WTC11 (cell line): ENCODE data around the gene ADGRL3. TPM values are rescaled to one million over a fixed set of nuclear protein-coding genes. Genes with fewer than 3 reads are reported as not detected.

Experiments used
- ATAC-seq: fragments of 200-7000 bp; cut with Tn5 transposase; 2 replicates; pipeline ENCODE4 v1.10.0; 2021; ENCODE audit warnings: mild to moderate bottlenecking, moderate library complexity
- CTCF ChIA-PET: fragments of 300-600 bp; sonication (Branson Sonifier 250); formaldehyde crosslinking; loops from one replicate; lab custom pipeline; 2021; ENCODE audit warnings: antibody characterized with exemption; lab: Charles Lee
- POLR2A ChIA-PET: fragments of 350-600 bp; sonication (Branson Sonifier 250); formaldehyde crosslinking; loops from one replicate; lab custom pipeline; 2021; ENCODE audit warnings: antibody characterized with exemption; lab: Charles Lee
- DNase-seq: peaks from one replicate; pipeline ENCODE4 v3.0.0; 2021; ENCODE audit warnings: low spot score
- H3K27ac Mint-ChIP-seq: 2 replicates; pipeline ENCODE4 v1.8.0; 2021; ENCODE audit warnings: mixed read lengths
- H3K27me3 Mint-ChIP-seq: 2 replicates; pipeline ENCODE4 v1.8.0; 2021; ENCODE audit warnings: low read depth, mild to moderate bottlenecking, moderate library complexity, mixed read lengths
- H3K36me3 Mint-ChIP-seq: 2 replicates; pipeline ENCODE4 v1.8.0; 2021; ENCODE audit warnings: mixed read lengths
- H3K4me1 Mint-ChIP-seq: 2 replicates; pipeline ENCODE4 v1.8.0; 2022; ENCODE audit warnings: mixed read lengths
- H3K4me3 Mint-ChIP-seq: 2 replicates; pipeline ENCODE4 v1.8.0; 2021; ENCODE audit warnings: mild to moderate bottlenecking, moderate library complexity, mixed read lengths
- H3K9me3 Mint-ChIP-seq: 2 replicates; pipeline ENCODE4 v1.8.0; 2021; ENCODE audit warnings: mixed read lengths
- ARID4B ChIP-seq: sonication (generic); formaldehyde crosslinking; IDR thresholded peaks from 2 replicates; pipeline ENCODE4 v1.8.0; 2023; ENCODE audit warnings: missing genetic modification reagents, mild to moderate bottlenecking, borderline replicate concordance
- ATF1 ChIP-seq: sonication (generic); formaldehyde crosslinking; IDR thresholded peaks from 2 replicates; pipeline ENCODE4 v1.8.1; 2023; ENCODE audit warnings: mild to moderate bottlenecking, moderate library complexity, missing genetic modification reagents
- ATF3 ChIP-seq: sonication (generic); formaldehyde crosslinking; conservative IDR thresholded peaks from 2 replicates; pipeline ENCODE4 v1.8.1; 2022; ENCODE audit warnings: mild to moderate bottlenecking, missing genetic modification reagents
- CBFB ChIP-seq: sonication (generic); formaldehyde crosslinking; IDR thresholded peaks from 2 replicates; pipeline ENCODE4 v1.8.1; 2022; ENCODE audit warnings: mild to moderate bottlenecking, low read depth, missing genetic modification reagents
- GABPB1 ChIP-seq: sonication (generic); formaldehyde crosslinking; IDR thresholded peaks from 2 replicates; pipeline ENCODE4 v1.8.1; 2023; ENCODE audit warnings: mild to moderate bottlenecking, missing genetic modification reagents
- HMGA2 ChIP-seq: fragments of 250-450 bp; sonication (Bioruptor Pico); IDR thresholded peaks from 2 replicates; pipeline ENCODE4 v1.4.0; 2021; ENCODE audit warnings: mild to moderate bottlenecking, moderate library complexity
- JUN ChIP-seq: sonication (generic); formaldehyde crosslinking; IDR thresholded peaks from 2 replicates; pipeline ENCODE4 v1.8.0; 2023; ENCODE audit warnings: mild to moderate bottlenecking, missing genetic modification reagents
- NFE2L1 ChIP-seq: sonication (generic); formaldehyde crosslinking; IDR thresholded peaks from 2 replicates; pipeline ENCODE4 v1.8.1; 2023; ENCODE audit warnings: missing genetic modification reagents
- SMAD3 ChIP-seq: sonication (generic); formaldehyde crosslinking; IDR thresholded peaks from 2 replicates; pipeline ENCODE4 v1.8.0; 2022; ENCODE audit warnings: missing genetic modification reagents, mild to moderate bottlenecking, borderline replicate concordance
- ZNF121 ChIP-seq: sonication (generic); formaldehyde crosslinking; IDR thresholded peaks from 2 replicates; pipeline ENCODE4 v1.8.0; 2023; ENCODE audit warnings: missing genetic modification reagents
- ZNF219 ChIP-seq: sonication (generic); formaldehyde crosslinking; IDR thresholded peaks from 2 replicates; pipeline ENCODE4 v1.8.0; 2023; ENCODE audit warnings: missing genetic modification reagents, mild to moderate bottlenecking, borderline replicate concordance
- ZNF232 ChIP-seq: sonication (generic); formaldehyde crosslinking; IDR thresholded peaks from 2 replicates; pipeline ENCODE4 v1.8.0; 2022; ENCODE audit warnings: mild to moderate bottlenecking, missing genetic modification reagents
- ZNF263 ChIP-seq: sonication (generic); formaldehyde crosslinking; IDR thresholded peaks from 2 replicates; pipeline ENCODE4 v1.8.1; 2022; ENCODE audit warnings: low read depth, mild to moderate bottlenecking, moderate library complexity, missing genetic modification reagents
- ZNF317 ChIP-seq: sonication (generic); formaldehyde crosslinking; IDR thresholded peaks from 2 replicates; pipeline ENCODE4 v1.8.1; 2023; ENCODE audit warnings: low read depth, mild to moderate bottlenecking, moderate library complexity, missing genetic modification reagents, borderline replicate concordance
- ZNF671 ChIP-seq: fragments of 250-450 bp; sonication (Bioruptor Pico); IDR thresholded peaks from 2 replicates; pipeline ENCODE4 v1.8.0; 2021; ENCODE audit warnings: mild to moderate bottlenecking
- total RNA-seq: library from RNA; stranded (reverse); gene quantifications from 3 replicates; pipeline ENCODE4 v1.2.3, GENCODE V29; 2021
- TF ChIP-seq, protein P1 (sequence below): sonication (generic); formaldehyde crosslinking; IDR thresholded peaks from 2 replicates; pipeline ENCODE4 v1.8.1; 2022; ENCODE audit warnings: missing genetic modification reagents, borderline replicate concordance
- TF ChIP-seq, protein P2 (sequence below): fragments of 250-450 bp; sonication (Bioruptor Pico); IDR thresholded peaks from 2 replicates; pipeline ENCODE4 v1.9.0; 2021; ENCODE audit warnings: mild to moderate bottlenecking
- TF ChIP-seq, protein P3 (sequence below): fragments of 250-450 bp; sonication (Bioruptor Pico); IDR thresholded peaks from 2 replicates; pipeline ENCODE4 v2.1.2; 2022; ENCODE audit warnings: mild to moderate bottlenecking, moderate library complexity

The ADGRL3 gene
- total RNA-seq, 1 experiment from 2014 or later, result 8.7 TPM

DNA sequence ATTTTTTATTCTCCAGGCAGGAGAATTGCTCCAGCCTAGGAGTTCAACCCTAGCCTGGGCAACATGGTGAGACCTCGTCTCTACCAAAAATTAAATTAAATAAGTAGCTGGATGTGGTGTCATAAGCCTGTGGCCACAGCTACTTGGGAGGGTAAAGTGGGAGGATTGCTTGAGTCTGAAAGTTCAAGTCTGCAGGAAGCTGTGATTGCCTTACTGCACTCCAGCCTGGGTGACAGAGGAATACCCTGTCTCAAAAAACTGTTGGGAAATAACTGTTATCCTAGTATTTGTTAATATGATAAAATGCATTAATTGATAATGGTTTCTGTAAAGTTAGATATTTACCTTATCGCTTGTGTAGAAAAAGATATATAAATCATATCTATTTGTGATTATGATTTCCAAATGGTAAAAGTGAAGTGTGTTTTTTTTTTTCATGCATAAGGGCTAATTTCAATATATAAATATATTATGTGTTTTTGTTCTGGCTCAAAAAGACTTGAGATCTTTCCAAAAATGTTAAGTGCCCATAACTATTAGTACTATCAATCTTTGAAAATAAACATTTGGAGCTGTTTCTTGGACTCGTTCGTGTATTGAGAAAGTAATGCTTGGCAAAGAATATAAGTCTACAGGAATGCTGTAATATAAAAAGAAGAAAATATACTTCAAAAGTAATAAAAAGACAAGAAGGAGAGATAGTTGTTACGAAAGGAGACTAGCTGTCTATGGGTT lies 396.6 kb downstream of the ADGRL3 start (continued):
- TF ChIP-seq, protein P1, sequence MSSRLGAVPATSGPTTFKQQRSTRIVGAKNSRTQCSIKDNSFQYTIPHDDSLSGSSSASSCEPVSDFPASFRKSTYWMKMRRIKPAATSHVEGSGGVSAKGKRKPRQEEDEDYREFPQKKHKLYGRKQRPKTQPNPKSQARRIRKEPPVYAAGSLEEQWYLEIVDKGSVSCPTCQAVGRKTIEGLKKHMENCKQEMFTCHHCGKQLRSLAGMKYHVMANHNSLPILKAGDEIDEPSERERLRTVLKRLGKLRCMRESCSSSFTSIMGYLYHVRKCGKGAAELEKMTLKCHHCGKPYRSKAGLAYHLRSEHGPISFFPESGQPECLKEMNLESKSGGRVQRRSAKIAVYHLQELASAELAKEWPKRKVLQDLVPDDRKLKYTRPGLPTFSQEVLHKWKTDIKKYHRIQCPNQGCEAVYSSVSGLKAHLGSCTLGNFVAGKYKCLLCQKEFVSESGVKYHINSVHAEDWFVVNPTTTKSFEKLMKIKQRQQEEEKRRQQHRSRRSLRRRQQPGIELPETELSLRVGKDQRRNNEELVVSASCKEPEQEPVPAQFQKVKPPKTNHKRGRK (CRISPR knock-in tag), result no peak
- TF ChIP-seq ZNF219 (CRISPR knock-in tag) (no peak), ZNF671 (CRISPR knock-in tag) (no peak), HMGA2 (no peak), ARID4B (CRISPR knock-in tag) (no peak)

DNA sequence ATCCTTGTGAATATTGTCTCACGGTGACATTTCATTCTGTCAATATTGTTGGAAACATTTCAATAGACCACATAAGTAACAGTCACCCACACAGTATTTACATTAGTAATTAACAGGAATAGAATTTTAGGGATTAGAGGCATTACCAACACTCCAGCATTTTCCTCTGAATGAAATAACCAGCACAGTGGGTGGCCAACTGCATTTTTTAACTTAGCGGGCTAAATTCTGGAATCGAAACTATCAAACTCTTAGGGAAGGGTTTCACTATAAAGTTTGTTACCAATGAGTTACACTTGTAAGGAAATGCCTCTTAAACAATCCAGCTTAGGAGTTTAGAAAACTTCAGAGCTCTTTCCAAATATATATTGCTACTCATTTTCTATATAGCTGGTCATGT lies 403.0 kb downstream of the ADGRL3 start:
- CTCF ChIA-PET, result interaction anchor here (0.7 to 1.2 kb wide), 2 partner anchors 12 to 16 kb away, joined by 3 to 4 read pairs; no protein-coding TSS in a partner anchor
- Mint-ChIP-seq H3K27me3 (no peaks in the 10 kb centered on the region), H3K4me3 (no peak overlapping the region), H3K27ac (no peak overlapping the region), H3K9me3 (peaks cover 7% of the 10 kb centered on the region), H3K4me1 (peaks cover 11% of the 10 kb centered on the region)
- DNase-seq (no peak), ATAC-seq (no peak)
- TF ChIP-seq ZNF263 (CRISPR knock-in tag), result no peak
- TF ChIP-seq, all 79 proteins: peak for 0
- H3K36me3 Mint-ChIP-seq, result no peaks in the 10 kb centered on the region
- POLR2A ChIA-PET, result no interaction called here

- Mint-ChIP-seq H3K36me3 (no peaks in the 10 kb centered on the region), H3K27ac (no peak overlapping the region), H3K9me3 (peaks cover 7% of the 10 kb centered on the region), H3K27me3 (no peaks in the 10 kb centered on the region), H3K4me1 (peaks cover 11% of the 10 kb centered on the region), H3K4me3 (no peak overlapping the region)
- CTCF ChIA-PET, result no interaction called here
- no peak for DNase-seq
- no peak for ATAC-seq
- POLR2A ChIA-PET, result no interaction called here
- TF ChIP-seq ZNF317 (CRISPR knock-in tag) (no peak), CBFB (CRISPR knock-in tag) (no peak), ATF1 (CRISPR knock-in tag) (no peak), ZNF121 (no peak), ZNF232 (CRISPR knock-in tag) (no peak), NFE2L1 (CRISPR knock-in tag) (no peak), GABPB1 (CRISPR knock-in tag) (no peak), JUN (no peak), ATF3 (CRISPR knock-in tag) (no peak), SMAD3 (no peak)
- TF ChIP-seq, protein P2, sequence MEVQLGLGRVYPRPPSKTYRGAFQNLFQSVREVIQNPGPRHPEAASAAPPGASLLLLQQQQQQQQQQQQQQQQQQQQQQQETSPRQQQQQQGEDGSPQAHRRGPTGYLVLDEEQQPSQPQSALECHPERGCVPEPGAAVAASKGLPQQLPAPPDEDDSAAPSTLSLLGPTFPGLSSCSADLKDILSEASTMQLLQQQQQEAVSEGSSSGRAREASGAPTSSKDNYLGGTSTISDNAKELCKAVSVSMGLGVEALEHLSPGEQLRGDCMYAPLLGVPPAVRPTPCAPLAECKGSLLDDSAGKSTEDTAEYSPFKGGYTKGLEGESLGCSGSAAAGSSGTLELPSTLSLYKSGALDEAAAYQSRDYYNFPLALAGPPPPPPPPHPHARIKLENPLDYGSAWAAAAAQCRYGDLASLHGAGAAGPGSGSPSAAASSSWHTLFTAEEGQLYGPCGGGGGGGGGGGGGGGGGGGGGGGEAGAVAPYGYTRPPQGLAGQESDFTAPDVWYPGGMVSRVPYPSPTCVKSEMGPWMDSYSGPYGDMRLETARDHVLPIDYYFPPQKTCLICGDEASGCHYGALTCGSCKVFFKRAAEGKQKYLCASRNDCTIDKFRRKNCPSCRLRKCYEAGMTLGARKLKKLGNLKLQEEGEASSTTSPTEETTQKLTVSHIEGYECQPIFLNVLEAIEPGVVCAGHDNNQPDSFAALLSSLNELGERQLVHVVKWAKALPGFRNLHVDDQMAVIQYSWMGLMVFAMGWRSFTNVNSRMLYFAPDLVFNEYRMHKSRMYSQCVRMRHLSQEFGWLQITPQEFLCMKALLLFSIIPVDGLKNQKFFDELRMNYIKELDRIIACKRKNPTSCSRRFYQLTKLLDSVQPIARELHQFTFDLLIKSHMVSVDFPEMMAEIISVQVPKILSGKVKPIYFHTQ, result no peak
- TF ChIP-seq, protein P1 (CRISPR knock-in tag), result no peak
- TF ChIP-seq, protein P3, sequence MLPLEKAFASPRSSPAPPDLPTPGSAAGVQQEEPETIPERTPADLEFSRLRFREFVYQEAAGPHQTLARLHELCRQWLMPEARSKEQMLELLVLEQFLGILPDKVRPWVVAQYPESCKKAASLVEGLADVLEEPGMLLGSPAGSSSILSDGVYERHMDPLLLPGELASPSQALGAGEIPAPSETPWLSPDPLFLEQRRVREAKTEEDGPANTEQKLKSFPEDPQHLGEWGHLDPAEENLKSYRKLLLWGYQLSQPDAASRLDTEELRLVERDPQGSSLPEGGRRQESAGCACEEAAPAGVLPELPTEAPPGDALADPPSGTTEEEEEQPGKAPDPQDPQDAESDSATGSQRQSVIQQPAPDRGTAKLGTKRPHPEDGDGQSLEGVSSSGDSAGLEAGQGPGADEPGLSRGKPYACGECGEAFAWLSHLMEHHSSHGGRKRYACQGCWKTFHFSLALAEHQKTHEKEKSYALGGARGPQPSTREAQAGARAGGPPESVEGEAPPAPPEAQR, result no peak
Observed at GRCh38 chr4:61604054-61604453, 403.9 kb downstream of the ADGRL3 start.
